Cardiac septum (tissue), 1 donor: ENCODE data around the gene FOLR2. TPM values are rescaled to one million over a fixed set of nuclear protein-coding genes. Genes with fewer than 3 reads are reported as not detected.

Source experiments
- DNase-seq: peaks from one replicate; pipeline ENCODE4 v3.0.0-alpha.2; 2020; ENCODE audit warnings: low spot score
- intact Hi-C: fragments of 100-400 bp; cut with DNase I; formaldehyde crosslinking; loops from one replicate; pipeline ENCODE4 v1.14.0; 2022
- total RNA-seq: library from RNA; stranded (reverse); fragmentation: NEBNext Ultra II Directional; extraction: Animal tissue kit (Norgen Biotek cat#: 25700); gene quantifications from one replicate; pipeline ENCODE4 v1.2.1, GENCODE V29; 2021
- donor health status: DM: no; HTN: no; CAD: no.

FOLR2 gene
- total RNA-seq, 1 donor from 2014 or later, result 11.7 TPM

DNA sequence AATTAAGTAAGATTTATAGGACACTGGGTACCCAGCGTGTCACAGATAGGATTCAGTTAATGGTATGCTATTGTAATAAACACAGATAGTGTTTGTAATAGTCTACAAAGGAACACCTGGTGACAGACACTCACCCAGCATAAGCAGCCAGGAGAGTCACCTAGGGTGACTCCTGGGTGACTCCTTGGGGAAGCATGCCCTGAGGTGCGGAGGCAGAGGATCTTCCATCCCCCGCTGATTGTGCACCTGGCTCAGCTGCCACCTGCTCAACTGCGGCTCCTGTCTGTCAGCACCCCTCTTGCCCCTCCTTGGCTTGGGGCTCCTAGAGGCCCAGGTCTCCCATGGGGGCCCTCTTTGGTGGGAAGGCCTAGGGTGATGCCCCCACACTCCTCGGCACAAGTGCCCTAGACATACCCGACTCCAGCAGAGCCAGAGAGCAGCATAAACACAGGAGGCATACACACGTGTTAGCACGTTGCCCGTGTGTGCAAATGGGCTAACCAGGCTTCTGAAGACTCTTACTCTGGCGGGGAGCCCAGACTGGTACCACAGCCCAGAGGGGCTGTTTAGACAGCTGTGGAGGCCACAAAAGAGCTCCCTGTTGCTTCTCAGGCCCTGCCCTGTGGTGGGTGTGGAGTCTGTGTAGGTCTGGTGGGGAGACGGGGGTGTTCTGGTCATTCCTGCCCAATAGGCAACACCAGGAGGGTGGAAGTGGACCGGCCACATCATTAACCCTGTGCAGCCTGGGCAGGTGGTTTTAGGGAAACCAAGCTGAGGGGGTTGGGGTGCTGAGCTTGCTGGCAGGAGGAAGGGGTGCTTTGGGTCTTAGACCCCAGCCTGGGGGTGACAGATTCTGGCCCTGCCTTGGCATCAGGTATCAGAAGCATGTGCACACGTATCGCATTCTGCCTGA is 11.0 kb downstream of the FOLR2 start:
- DNase-seq, result peak; percentile 51
- intact Hi-C loops, result loop anchor here (10.0 kb wide), 1 partner anchor 587 kb away; the partner anchor contains the start of gene ATG16L2

DNA sequence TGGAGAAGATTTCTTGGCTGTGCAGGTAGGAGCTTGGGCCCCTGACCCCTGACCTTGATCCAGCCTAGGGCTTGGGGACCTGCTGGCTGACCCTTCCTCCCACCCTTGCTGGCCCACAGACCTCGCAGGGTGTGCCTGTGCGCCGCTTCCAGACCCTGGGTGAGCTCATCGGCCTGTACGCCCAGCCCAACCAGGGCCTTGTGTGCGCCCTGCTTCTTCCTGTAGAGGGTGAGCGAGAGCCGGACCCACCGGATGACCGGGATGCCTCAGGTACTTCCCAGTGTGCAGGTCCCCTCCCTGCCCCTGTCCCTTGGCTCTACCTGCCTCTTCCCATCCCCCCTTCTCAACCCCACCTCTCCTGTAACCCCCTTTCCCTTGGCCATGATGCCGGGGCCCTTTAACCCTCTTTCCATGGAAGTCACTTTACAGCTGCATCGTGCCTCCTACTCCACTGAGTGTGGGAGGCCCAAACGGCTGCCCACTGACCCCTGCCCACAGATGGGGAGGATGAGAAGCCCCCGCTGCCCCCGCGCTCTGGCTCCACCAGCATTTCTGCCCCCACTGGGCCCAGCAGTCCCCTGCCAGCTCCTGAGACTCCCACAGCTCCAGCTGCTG is 11.7 kb downstream of the FOLR2 start:
- intact Hi-C loops, result loop anchor here (10.0 kb wide), 1 partner anchor 586 kb away; the partner anchor contains the start of gene ATG16L2
- DNase-seq, result peak; percentile 71

DNA sequence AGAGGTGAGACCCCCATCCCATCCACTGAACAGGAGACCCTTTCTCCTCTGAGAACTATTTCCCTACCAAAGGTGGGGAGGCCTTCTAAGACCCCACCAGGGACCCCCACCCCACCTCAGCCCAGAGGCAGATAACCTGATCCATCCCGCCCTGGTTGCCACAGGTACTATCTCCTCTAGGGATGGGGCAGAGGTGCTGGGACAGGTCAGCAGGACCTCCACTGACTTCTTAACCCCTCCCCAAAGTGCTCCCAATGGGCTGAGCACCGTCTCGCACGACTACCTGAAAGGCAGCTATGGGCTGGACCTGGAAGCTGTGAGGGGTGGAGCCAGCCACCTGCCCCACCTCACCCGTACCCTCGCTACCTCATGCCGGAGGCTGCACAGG is 12.2 kb downstream of the FOLR2 start:
- intact Hi-C loops, result loop anchor here (10.0 kb wide), 1 partner anchor 586 kb away; the partner anchor contains the start of gene ATG16L2
- no peak for DNase-seq

DNA sequence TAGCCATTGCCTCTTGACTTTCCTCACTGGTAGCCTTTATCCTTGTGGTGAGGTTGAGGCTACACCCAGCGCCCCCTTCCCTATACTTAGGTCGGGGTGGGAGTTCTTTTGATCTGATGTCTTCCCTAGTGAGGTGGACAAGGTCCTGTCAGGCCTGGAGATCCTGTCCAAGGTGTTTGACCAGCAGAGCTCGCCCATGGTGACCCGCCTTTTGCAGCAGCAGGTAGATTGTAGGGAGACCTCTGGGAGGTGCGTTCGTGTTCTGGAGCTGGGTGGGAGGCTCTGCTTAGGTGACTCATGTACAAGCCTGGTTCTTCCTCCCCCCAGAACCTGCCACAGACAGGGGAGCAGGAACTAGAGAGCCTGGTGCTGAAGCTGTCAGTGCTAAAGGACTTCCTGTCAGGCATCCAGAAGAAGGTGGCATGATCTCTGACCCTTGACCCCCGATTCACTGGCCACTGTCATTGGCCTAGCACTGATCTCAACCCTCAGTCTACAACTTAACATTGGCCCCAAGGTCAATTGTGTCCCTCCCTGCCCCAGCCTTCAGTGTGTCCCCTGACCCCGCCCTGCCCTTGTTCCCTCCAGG is 12.8 kb downstream of the FOLR2 start:
- no peak for DNase-seq
- intact Hi-C loops, result loop anchor here (10.0 kb wide), 1 partner anchor 585 kb away; the partner anchor contains the start of gene ATG16L2

DNA sequence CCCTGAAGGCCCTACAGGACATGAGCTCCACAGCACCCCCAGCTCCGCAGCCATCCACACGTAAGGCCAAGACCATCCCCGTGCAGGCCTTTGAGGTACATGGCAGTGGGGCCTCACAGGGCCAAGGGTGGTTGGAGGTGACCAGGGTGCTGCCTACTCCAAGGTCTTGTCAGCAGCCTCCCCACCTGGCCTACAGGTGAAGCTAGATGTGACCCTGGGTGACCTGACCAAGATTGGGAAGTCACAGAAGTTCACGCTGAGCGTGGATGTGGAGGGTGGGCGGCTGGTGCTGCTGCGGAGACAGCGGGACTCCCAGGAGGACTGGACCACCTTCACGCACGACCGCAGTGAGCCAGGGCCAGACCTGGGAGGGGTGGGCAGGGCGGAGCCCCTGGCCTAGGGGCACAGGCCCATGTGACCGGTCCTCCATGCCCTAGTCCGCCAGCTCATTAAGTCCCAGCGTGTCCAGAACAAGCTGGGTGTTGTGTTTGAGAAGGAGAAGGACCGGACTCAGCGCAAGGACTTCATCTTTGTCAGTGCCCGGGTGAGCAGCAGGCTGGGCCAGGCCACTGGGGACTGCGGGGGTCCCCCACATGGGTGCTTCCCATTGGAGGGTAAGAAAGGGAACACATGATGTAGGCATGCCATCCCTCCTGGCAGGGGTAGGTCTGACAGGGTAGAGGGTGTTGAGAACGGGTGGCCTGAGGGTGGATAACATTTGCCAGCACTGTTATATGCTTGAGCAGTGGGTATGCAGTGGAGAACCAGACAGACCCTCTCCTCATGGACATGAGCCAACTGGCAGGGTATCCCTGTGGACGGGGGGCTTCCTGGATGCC is 13.6 kb downstream of the FOLR2 start:
- peak; percentile 67 for DNase-seq
- intact Hi-C loops, result loop anchor here (10.0 kb wide), 1 partner anchor 585 kb away; the partner anchor contains the start of gene ATG16L2

DNA sequence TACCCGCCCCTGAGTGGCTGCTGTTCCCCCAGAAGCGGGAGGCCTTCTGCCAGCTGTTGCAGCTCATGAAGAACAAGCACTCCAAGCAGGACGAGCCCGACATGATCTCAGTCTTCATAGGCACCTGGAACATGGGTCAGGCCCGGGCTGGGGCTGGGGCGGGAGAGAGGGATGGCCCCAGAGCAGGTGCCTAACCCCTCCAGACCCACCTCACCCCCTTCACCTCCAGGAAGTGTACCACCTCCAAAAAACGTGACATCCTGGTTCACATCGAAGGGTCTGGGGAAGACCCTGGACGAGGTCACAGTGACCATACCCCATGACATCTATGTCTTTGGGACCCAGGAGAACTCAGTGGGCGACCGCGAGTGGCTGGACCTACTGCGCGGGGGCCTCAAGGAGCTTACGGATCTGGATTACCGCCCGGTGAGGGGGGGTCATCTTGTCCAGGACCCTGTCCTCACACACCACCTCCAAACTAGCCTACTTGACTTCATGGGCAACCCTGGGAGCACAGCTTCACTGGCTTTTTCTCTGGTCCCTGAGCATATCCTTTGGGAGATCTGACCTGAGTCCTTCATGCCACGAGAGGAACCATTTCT is 14.3 kb downstream of the FOLR2 start:
- no peak for DNase-seq
- intact Hi-C loops, result no loop called here

DNA sequence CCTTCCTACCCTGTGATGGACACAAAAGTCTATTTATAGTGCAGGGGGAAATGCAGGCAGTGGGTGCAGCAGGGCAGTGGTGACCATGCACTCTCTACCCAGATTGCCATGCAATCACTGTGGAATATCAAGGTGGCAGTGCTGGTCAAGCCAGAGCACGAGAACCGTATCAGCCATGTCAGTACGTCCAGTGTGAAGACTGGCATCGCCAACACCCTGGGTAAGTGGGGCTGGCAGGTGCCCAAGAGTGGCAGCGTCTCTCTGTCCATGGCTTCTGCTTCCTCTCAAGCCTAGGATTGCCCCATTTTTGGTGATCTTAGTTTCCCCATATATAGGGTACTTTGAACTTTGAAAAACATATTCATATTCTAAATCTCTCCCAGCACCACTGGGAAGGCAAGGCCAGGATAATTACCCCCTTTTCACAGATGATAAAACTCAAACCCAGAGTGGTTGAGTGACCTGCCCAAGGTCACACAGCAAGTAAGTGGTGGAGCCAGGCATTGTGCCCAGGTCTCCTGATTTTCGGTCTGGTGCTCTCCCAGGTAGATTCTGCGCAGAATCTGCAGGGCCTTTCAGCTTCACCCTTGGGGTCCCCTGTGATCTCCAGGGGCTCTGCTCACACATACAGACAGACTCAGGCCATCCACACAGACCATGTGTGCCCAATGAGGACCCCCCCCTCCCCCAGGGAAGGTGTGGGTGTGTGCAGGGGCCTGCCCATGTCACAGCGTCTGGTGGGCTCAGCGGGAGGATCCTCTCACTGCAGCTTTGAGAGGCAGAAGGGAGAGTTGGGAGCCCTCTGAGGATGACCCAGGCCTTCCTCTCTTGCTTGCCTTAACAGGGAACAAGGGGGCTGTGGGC is 15.0 kb downstream of the FOLR2 start:
- no peak for DNase-seq
- intact Hi-C loops, result no loop called here

DNA sequence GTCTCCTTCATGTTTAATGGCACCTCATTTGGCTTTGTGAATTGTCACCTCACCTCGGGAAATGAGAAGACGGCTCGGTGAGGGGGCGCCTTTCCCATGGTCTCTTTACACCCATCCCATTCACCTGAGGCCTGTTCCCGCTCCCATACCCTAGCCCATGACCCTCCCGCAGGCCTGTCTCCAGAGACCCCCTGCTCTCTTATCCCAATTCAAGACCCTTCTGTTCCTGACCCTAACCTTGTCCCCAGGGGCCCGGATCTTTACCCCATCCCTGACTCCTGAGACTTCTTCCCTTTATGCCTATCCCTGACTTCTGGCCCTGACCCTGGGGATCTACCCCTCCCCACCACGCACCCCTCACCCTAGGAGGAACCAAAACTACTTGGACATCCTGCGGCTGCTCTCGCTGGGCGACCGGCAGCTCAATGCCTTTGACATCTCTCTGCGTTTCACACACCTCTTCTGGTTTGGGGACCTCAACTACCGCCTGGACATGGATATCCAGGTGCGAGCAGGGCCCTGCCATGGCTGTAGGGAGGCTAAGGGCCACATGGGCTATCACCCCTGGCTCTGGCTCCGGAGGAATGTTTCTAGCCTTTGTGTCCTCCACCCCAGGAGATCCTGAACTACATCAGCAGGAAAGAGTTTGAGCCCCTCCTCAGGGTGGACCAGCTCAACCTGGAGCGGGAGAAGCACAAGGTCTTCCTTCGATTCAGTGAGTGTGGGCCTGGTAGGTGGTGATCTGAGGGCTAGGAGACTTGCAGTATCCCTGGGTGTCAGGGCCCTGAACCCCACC is 15.9 kb downstream of the FOLR2 start:
- intact Hi-C loops, result no loop called here
- DNase-seq, result no peak

DNA sequence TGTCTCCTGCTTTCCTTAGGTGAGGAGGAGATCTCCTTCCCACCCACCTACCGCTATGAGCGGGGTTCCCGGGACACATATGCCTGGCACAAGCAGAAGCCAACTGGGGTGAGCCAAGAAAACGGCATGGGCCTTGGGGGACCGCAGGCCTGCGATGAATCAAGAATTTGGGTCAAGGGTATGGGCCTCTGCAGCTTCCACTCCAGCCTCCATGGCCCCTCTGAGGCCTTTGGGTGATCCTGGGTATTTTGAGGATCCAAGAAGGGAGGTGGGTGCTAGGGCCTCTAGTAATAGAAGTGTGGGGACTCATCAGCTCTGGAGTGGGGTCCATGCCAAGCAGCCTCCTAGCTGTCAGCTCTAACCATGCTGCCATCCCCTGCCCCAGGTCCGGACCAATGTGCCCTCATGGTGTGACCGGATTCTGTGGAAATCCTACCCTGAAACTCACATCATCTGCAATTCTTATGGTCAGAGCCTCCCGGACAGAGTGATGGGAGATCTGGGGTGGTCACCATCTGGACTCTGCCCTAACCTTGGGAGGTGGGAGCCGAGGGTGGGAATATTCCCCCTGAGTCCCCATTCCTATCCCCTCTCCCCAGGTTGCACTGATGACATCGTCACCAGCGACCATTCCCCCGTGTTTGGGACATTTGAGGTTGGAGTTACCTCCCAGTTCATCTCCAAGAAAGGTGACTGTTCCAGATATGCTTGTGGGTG is 16.6 kb downstream of the FOLR2 start:
- no peak for DNase-seq
- intact Hi-C loops, result no loop called here

DNA sequence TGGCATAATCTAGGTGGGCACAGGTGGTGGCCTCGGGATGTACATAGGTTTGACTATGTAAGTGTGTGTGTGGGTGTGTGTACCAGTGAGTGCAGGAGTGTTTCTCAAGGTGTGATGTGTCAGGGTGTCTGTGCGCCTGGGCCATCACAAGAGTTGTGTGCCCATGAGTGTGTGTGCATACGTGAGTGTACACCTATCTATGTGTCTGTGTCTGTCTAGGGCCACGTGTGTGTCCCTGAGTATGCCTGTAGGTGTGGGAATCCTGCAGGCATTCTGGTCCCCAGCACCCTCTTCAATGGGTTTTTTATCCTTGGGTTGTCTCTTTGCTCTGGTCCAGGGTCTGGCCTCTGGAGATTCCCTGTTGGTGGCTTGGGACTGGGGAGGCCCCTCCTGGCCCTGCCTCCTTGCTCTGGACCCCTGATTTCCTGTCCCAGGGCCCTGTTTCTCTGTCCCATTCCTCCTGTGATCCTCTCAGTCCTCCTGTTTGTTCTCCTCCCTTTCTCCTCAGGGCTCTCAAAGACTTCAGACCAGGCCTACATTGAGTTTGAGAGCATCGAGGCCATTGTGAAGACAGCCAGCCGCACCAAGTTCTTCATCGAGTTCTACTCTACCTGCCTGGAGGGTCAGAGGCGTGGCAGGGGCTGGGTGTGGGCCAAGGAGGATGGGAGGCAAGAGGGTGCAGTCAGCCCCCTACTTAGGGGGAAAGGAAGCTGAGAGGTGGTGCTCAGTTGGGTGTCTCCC is 17.3 kb downstream of the FOLR2 start:
- DNase-seq, result no peak
- intact Hi-C loops, result no loop called here

DNA sequence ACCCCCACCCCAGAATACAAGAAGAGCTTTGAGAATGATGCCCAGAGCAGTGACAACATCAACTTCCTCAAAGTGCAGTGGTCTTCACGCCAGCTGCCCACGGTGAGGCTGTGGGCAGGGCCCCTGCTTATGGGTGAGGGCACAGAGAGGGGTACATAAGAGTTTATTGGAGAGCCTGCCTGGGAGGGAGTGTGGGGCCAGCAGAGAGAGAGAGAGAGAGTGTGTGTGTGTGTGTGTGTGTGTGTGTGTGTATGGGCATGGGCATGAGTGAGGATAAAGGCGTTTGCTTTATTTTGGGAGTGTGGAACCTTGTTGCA is 17.9 kb downstream of the FOLR2 start:
- intact Hi-C loops, result no loop called here
- DNase-seq, result no peak

DNA sequence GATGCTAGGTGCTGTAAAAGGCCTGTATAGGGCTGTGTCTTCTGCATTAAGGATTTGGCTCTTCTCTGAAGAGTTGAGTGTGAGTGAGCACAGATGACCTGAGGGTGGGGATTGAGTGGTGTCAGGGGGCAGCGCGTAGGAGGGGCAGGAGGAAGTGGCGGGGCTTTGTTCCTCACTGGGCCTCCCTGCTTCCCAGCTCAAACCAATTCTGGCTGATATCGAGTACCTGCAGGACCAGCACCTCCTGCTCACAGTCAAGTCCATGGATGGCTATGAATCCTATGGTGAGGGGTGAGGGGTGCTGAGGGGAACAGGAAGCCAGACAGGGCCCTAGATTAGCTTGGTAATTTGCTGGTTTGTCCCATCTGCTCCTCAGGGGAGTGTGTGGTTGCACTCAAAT is 18.3 kb downstream of the FOLR2 start:
- DNase-seq, result no peak
- intact Hi-C loops, result loop anchor here (5.0 kb wide), 2 partner anchors 177 to 197 kb away; partner anchors contain the start of gene CLPB

DNA sequence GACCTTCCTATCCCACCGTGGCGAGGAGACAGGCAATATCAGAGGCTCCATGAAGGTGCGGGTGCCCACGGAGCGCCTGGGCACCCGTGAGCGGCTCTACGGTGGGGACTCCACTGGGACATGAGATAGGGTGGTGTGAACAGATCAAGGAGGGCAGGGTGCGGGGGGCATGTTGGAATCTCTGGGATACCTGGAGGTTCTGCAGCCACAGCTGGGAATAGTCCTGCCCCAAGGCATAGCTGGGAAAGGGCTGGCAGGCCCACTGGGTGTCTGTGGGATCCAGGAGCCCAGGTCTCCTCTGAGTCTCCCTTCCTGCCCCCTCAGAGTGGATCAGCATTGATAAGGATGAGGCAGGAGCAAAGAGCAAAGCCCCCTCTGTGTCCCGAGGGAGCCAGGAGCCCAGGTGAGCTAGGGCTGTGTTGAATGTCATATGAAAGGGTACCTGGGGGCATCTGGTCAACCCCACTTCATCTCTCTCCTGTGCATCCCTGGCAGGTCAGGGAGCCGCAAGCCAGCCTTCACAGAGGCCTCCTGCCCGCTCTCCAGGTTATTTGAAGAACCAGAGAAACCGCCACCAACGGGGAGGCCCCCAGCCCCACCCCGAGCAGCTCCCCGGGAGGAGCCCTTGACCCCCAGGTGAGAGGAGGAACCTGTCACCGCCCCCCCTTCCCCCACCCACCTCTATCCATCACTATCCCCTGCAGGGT is 18.9 kb downstream of the FOLR2 start:
- no peak for DNase-seq
- intact Hi-C loops, result loop anchor here (5.0 kb wide), 2 partner anchors 177 to 197 kb away; partner anchors contain the start of gene CLPB

DNA sequence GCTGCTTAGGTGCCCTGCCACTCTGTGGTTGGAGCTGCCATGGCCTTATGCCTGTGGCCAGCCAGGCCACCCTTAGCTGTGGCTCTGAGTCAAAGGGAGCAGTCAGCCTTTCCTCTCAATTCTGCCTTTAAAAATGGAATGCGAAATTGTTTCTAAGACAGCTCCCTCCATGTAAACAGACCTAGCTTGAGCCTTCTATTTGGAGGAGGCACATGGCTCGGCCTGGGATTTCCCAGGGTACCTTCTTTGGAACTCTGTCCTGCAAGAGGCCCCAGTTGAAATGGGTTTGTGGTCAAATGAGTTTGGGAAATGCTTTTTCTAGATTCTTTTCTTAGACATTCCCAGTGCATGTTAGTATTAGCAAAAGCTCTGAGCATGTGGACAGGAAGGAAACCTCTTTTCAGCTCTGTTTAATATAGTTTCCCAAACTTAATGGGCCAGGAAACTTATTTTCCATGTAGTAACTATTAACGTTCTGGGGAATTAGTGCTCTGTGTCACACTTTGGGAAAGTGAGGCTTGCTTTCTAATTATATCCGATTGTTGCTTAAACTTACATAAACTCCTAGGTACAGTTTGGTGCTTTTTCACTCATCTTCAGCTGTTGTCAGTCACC is 19.6 kb downstream of the FOLR2 start:
- no peak for DNase-seq
- intact Hi-C loops, result loop anchor here (5.0 kb wide), 2 partner anchors 176 to 196 kb away; partner anchors contain the start of gene CLPB

DNA sequence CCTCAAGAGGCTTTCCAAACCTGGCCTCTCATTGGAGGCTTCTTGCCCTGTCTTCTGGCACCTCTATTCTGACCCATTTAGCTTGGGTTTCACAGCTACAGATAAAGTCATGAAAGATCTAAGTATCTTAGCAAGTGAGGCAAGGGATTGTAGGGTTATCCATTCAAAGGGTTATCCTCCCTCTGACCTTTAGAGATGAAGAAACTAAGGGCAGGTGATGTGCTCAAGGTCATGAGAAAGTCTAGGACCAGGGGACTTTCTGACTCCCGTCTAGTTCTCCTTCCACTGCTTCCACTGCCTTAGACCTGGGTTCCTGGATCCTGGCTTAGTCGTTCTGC is 20.1 kb downstream of the FOLR2 start:
- no peak for DNase-seq
- intact Hi-C loops, result loop anchor here (5.0 kb wide), 2 partner anchors 176 to 196 kb away; partner anchors contain the start of gene CLPB
